Activated CD4-positive, alpha-beta T cell treated with anti-CD3 and anti-CD28 coated beads, Interleukin-2, amount 50 U/mL, for 4 hours (primary cell): ENCODE results near the gene PYDC1.
"Not testable (repeated sequence)": the region's sequence is repeated elsewhere in the genome, so short reads cannot be mapped to it uniquely, and the experiment has no call there.

Source experiments
- DNase-seq, 2 experiments: peaks; one replicate each; pipeline ENCODE4 v3.0.0-alpha.2; 2020

PYDC1 gene

DNA sequence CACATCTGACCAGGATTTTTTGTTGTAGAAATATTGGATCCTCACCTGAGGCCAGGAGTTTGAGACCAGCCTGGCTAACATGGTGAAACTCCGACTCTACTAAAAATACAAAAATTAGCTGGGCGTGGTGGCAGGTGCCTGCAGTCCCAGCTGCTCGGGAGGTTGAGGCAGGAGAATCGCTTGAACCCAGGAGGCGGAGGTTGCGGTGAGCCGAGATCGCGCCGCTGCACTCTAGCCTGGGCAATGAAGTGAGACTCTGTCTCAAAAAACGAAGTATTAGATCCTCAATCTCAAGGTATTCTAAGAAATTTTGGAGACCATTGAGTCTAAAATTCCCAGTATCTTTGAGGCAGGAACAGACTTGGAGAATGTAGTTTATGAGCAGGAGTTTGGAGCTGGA, 21.1 kb downstream of the PYDC1 start:
- DNase-seq = not testable (repeated sequence)

DNA sequence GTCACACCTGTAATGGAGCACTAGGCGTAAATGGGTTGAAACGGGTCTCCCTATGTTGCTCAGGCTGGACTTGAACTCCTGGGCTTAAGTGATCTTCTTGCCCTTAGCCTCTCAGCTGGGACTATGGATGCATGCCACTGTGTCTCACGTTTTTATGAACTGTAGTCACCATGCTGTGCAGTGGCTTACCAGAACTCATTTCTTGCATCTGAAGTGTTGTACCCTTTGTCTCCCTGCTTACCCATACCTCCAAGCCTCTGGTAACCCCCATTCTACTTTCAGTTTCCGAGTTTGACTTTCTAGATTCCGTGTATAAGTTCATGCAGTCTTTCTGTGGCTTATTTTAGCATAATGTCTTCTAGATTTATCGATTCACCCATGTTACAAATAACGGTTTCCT, 22.0 kb downstream of the PYDC1 start:
- no peak for DNase-seq

DNA sequence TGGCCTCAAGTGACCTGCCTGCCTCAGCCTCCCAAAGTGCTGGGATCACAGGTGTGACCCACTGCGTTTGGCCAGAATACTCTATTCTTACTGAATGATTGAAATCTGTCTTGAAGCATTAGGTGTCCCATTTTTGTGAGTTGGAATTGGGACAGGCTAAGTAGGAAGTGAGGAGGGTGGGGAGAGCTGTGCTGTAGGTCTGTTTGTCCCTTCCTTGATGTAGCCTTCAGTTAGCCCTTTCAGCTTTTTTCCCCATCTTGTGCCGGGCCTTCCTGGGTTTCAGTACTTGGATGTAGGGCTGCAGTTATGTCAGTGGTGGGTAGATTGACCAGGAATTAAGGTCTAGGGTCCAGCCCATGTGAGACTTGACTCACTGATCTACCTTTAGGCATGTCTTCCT, 23.1 kb downstream of the PYDC1 start:
- no peak for DNase-seq

DNA sequence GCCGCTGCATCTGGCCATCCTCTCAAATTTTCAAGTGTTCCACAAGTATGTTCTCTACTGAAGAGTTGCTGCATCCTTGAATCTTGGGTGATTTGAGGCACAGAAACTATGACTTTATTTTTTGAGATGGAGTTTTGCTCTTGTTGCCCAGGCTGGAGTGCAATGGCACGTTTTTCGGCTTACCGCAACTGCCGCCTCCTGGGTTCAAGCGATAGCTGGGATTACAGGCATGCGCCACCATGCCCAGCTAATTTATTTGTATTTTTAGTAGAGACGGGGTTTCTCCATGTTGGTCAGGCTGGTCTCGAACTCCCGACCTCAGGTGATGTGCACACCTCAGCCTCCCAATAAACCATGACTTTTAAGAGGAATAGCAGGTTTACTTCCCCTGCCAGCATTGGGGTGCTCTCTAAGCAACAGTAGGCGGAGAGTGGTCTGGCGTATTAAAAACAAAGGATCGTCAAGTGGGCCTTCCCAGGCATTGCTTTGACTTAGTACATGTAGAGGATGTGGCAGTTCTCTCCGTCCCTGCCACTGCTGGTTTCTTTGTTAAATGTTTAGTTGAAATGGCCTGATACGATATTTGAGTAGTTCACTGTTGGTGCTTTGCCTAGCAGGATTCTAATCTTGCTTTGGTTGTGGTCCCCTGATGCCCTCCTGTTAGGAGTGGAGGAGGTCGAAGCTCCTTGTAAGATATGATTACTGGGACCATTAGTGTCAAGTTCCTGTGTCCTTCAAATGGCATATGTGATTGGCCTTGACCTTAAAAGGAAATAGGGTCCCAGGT, 23.9 kb downstream of the PYDC1 start:
- DNase-seq = no peak

DNA sequence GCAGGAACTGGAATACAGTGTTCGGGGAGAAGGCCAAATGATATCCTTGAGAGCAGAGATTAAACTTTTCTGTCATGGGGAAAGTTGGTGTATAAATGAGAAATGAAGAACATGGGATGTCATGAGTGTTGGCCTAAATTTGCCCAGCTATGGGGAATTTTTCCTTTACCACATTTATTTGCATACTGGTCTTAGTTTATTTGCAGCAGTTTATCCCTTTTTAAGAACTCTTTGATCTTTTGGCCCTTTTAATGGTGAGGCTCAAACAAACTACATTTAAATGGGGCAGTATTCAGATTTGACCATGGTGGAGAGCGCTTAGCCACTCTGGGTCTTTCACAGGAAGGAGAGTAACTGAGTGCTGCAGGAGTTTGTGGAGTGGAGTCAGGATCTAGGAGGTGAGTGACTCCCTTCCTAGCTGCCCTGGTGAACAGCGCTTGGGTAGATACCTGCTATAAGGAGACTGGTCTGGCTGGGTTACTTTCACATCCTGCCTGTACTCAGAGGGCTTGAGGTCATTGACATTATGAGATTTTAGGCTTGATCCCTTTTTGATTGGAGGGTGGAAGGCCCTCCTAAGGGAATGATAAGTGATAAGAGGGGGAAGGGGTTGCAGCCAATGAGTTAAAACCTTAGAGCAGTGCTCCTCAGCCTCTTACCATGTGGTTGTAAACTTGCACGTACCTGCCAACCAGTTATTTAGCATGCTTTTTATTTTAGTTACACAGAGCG, 25.1 kb downstream of the PYDC1 start:
- no peak for DNase-seq

DNA sequence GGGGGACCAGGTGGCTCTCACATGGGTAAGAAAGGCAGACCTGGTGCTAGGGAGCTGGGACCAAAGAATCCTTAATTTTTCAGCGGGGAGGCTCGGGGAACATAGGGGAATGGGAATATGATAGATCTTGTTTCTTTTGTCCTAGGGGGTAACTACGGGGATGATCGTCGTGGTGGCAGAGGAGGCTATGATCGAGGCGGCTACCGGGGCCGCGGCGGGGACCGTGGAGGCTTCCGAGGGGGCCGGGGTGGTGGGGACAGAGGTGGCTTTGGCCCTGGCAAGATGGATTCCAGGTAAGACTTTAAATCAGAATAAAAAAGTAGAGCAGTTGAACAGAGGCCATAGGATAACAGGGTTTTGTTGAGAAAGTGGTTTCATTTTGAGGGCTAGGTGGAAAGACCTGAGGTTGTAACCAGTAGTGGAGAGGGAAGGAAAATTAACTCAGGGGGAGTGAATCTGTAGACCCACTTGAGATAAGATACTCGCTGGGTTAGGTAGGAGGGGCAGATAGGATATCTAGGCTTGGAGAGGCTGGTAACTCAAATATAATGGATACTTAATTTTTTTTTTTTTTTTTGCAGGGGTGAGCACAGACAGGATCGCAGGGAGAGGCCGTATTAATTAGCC, 26.0 kb downstream of the PYDC1 start:
- no peak for DNase-seq

DNA sequence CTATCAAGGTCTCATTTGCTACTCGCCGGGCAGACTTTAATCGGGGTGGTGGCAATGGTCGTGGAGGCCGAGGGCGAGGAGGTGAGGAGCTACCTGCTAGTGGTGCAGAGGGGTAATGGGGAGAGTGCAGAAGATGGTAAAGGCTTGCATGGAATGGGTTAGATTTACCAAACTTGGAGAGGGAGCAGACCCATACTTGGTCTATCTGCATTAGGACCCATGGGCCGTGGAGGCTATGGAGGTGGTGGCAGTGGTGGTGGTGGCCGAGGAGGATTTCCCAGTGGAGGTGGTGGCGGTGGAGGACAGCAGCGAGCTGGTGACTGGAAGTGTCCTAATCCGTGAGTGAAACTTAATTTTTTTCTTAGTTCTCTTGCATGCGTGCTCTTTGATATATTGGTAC, 26.9 kb downstream of the PYDC1 start:
- DNase-seq = no peak

DNA sequence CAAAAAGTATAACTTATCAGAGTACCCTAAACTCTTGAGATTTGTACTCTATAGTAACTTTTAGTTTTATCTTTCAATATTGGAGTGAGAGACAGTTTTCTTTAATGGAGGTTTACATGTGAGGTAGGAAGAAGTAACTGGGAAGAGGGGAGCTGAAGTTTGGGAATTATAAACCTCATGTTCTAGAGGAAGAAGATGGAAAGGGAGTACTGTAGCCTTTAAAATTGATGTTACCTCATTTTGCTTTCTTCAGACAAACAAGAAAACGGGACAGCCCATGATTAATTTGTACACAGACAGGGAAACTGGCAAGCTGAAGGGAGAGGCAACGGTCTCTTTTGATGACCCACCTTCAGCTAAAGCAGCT, 27.5 kb downstream of the PYDC1 start:
- no peak for DNase-seq

DNA sequence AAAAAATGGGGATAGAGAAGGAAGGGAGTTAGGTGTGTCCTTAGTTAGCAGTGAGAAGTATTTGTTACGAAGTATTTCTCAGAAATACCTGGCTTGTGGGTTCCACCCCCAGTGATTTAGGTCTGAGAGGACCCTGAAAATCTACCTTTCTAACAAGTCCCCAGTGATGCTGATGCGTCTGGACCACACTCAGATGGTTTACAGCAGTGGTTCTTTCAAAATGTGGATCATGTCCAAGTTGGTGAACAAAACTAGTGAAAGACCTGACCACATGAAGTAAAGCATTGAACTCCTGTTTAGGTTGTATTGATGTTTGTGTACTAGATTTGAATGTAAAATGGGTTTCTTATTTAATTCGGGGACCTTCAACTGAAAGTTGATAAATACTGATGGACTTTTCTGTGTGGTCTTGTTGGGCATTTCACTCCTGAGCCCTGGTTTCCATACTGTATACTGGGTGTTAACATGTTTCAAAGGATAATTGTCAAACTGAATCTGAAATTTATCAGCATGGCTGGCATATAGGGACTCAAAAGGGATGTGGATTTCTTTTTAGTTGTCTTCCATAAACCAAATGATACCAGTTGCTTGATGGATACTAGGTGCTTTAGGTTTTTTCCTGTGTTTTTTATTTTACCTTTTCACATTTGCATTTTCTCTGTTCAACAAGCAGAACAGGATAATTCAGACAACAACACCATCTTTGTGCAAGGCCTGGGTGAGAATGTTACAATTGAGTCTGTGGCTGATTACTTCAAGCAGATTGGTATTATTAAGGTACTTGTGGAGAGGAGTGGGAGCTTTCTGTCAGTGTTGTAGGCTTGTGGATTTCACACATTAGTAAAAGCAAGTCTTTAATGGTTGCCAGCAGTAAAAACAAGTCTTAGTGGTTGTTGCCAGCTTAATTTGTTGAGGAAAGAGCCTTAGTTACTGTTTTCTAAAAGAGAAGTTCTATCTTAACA, 28.2 kb downstream of the PYDC1 start:
- DNase-seq = no peak

DNA sequence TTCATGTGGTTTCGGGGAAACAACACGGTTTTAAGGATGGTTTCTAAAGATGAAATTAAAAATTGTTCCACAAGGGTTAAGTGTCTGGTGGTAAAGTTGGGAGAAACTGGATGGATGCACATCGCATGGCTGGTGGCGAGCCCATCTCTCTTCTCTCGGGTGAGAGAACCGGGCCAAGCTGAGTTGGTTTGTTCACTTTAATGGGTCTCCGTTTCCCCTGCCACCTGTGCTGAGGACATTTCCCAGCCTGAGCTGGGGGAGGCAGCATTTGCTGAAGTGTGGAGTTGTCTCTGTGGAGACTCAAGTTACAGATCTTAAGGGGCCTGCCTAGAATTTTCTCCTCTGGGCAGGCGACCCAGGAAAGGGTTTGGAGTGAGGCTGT, 29.1 kb downstream of the PYDC1 start:
- DNase-seq = no peak

DNA sequence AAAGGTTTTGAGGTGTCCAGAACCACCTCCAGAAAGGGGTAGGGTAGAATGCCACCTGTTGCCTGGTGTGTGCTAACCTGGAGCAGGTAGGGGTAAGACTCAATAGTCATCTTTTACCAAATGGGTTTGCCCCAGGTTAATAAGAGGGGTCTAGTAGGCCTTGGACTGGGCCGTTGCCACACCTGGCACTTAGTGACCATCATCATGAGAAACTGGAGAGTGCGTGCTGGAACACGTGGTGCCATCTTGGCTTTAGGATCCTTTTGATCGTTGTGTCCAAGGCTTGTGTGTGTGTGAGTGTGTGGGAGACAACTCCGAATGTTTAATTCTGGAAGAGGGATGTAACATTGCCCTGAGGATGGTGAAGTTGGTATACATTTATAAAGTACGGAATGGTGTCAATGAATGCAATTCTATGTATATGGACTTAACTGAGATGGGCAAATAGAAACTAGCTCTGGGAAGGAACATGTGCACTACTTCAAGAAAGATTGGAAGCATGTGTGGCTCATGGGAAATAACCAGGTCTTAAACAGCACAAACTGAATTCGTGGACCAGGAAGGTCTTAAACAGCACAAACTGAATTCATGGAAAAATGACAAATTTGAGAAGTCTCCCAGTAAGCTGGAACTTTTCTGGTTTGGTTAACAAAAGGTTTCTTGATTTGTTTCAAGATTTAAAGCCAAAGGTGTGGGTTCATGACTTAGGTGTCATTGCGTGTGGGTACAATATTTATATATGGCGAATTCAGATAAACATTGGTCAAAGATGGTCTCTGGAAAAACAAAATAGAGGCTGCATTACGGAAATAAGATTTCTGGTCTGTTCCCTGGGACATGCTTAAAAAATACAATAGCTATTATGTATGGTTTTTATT, 29.8 kb downstream of the PYDC1 start:
- DNase-seq = no peak

DNA sequence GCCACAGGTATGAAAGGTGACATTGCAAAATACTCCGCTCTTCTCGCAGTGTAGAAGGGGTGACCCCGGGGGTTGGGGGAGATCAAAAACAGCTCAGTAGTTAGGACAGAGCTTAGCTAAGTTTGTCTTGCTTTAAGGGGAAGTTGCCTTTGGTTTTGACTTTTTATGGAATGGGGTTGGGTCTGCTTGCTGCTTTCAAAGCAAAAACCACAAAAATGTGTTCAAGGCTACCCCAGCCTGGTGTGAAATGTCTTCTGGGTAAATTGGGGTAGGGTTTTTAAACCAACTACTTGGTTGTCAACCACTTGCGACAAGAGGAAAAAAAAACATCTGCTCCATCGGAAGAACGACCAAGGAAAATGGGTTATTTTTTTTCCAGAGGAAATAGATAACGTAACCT, 30.8 kb downstream of the PYDC1 start:
- no peak for DNase-seq

DNA sequence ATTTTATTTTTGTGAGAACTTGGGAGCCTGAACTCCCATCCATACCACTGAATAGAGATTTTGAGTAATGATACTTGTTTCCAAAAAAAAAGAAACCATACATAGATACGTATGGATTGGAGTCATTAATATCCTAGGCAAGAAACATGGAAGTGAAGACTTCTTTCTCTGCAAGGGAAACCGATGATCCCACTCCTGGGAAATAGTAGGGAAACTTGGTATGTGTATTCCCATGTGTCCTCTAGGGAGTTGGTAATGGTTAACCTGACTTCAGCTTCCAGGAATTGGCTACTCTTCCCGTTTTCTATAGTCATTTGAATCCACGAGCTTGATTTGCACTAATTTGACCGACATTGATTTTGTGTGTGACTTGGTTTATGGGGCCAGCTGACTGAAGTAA, 31.6 kb downstream of the PYDC1 start:
- DNase-seq = no peak

DNA sequence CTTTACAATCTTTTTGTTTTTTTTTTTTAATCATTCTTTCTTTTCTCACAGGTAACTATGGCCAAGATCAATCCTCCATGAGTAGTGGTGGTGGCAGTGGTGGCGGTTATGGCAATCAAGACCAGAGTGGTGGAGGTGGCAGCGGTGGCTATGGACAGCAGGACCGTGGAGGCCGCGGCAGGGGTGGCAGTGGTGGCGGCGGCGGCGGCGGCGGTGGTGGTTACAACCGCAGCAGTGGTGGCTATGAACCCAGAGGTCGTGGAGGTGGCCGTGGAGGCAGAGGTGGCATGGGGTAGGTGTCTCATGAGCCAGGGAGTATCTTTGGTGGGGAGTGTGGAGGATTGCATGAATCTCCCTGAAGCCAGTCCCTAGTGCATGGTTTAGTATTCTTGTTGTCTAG, 32.0 kb downstream of the PYDC1 start:
- DNase-seq = no peak

DNA sequence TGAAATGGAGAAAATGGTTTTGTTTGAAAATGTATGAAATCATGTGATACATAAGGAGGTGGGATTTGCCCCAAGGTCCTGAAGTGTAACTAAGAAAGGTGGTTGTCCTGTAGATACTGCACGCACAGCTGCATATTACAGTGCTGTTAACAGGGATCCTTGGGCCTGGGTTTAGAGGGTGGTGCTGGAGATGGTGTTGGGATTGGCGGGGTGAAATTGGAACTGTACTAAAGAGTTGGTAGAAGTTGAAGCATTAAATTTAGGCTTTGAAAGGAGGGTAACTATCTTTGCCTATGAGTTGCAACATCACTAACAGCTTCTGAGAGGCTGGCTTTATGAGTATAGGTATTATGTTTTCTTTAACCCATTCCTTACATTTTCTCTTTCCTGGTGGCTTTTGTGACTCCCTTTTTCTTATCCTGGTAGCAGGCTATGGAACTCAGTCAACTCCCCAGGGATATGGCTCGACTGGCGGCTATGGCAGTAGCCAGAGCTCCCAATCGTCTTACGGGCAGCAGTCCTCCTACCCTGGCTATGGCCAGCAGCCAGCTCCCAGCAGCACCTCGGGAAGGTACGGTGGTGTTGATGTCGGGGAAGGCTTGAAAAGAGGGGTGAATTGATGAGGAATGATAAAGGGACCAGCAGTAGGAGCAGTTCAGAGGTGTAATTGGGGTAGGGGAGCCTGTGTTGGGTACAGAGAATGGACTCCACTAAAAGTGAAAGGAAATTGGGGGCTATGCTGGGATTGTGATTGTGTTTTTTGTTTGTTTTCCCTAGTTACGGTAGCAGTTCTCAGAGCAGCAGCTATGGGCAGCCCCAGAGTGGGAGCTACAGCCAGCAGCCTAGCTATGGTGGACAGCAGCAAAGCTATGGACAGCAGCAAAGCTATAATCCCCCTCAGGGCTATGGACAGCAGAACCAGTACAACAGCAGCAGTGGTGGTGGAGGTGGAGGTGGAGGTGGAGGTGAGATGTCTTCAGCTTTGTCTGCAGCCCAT, 33.2 kb downstream of the PYDC1 start:
- DNase-seq = no peak

DNA sequence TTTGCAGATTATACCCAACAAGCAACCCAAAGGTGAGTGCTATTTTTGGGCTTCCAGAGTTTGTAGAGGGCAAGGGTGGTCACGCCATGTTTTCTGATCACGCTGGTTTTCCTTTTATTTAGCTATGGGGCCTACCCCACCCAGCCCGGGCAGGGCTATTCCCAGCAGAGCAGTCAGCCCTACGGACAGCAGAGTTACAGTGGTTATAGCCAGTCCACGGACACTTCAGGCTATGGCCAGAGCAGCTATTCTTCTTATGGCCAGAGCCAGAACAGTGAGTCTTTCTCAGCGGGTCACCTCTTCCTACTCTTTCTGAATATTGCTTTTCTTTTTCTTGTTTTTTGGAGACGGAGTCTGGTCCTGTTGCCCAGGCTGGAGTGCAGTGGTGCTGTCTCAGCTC, 34.5 kb downstream of the PYDC1 start:
- no peak for DNase-seq

DNA sequence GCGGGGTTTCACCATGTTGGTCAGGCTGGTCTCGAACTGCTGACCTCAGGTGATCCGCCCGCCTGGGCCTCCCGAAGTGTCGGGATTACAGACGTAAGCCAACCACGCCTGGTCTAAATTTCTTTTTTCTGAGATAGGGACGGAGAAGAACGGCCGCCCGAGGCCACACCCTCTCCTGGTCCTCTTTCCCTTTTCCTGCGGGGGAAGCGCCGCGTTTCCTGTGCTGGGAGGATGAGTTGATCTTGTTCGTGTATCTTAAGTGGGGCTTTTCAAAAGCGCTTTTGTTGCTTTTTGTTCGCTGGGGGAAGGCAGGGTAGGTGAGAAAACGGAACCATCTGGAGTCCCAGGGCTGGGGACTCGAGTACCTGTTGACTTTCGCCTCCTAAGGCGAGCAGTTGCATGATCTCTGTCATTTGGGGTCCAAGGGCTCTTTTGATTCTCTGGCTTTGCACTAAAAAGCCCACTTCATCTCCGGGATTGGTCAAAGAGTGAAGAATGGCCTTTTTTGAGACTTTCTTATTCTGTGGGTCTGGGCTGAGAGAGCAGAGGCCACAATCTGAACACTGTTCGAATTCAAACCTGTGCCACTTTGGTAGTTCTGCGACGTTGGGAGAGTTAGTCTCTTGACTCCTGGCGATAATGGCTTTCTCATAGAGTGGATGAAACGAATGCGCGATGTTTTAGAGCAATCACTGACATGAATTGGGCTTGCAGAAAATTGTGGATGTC, 35.7 kb downstream of the PYDC1 start:
- no peak for DNase-seq

DNA sequence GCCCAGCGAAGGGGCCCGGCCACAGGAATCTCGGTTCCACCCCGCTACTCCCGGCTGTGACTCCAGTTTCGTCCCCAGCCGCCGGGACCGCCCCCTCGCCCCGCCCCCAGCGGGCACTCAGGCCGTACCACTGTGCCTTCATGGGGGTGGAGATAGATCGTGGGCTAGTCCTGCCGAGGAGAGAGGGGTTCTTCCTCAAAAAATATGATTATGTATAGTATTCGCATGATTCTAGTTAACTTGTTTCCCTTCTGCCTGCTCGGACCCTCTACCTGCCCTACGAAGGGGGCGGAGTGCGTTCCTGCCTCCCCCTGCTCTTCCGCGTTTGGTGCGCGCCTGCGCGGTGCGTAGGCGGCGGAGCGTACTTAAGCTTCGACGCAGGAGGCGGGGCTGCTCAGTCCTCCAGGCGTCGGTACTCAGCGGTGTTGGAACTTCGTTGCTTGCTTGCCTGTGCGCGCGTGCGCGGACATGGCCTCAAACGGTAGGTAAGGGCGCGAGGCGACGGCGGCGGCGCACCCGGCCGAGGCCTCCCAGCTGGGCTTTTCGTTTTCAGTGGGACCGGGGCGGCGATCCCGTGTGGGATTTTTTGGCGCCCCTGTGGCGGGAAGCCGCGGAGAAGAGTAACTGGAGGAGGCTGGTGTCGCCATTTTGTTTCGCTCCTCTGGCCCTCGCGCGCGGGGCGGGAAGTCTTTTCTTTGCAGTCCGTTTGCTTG, 37.0 kb downstream of the PYDC1 start, which contains the start of gene FUS:
FUS (plus strand) TSS at position 393 of the 713 bp plus-strand sequence; CDS start at position 469, 76 bp downstream.
- peak; percentile 85 to 86 for DNase-seq

DNA sequence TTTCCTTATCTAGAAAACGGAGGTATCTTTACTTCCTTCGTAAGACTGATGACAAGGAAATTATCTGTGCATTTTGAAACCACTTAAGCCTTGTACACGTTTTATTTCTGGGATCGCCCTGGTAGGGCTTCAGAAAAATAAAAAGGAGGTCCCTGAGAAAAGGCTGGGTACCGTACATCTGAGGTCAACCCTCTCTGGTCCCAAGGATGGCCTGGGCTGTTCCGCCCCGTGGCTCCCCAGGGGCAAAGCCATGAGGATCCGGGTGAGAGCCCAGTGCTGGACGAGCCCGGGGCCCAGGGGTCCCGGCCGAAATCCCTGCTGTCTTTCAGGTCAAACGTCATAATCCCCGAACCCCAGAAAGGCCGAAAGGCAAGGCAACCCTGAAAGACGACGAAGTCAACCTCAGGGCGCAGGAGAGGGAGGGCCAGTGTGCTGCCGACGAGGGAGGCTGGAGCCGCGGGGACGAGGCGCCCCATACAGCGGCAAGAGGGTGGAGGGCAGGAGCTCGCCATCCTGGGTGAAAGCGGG, 37.7 kb downstream of the PYDC1 start:
- no peak for DNase-seq
